Activated CD8-positive, alpha-beta memory T cell treated with anti-CD3 and anti-CD28 coated beads for 36 hours (primary cell): ENCODE results near the gene RXFP4. TPM values are rescaled to one million over a fixed set of nuclear protein-coding genes. Genes with fewer than 3 reads are reported as not detected.

Experiments used
- CTCF ChIA-PET: fragments of 350-600 bp; sonication (Branson Sonifier 250); formaldehyde crosslinking; loops from one replicate; lab custom pipeline; 2021; ENCODE audit warnings: antibody characterized with exemption; lab: Charles Lee
- POLR2A ChIA-PET: fragments of 350-600 bp; sonication (Branson Sonifier 250); formaldehyde crosslinking; loops from one replicate; lab custom pipeline; 2021; ENCODE audit warnings: antibody characterized with exemption; lab: Charles Lee
- total RNA-seq, 2 experiments: library from RNA; stranded (reverse); gene quantifications; one replicate each; pipeline ENCODE4 v1.2.3, GENCODE V29; 2021

Gene RXFP4
- total RNA-seq, 2 experiments from 2014 or later = not detected

DNA sequence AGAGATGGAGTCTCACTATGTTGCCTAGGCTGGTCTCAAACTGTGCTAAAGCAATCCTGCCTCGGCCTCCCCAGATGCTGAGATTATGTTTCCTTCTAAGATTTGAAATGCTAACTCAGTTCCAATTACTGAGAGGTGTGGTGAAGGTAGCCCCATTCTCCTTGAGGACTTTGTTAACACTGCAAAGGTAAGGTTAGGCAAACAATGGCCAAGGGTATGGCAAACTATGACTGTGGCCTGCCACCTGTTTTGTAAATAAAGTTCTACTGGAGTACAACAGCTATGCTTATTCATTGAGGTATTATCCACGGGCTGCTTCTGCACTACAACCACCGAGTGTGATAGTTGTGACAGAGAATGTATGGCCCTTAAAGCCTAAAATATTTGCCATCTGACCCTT lies 20.7 kb upstream of the RXFP4 start:
- ChIA-PET POLR2A (interaction anchor here (1.1 kb wide), 1 partner anchor 25 kb away, joined by 3 read pairs; no protein-coding TSS in a partner anchor), CTCF (interaction anchor here (1.3 kb wide), 1 partner anchor 69 kb away, joined by 3 read pairs; no protein-coding TSS in a partner anchor)

DNA sequence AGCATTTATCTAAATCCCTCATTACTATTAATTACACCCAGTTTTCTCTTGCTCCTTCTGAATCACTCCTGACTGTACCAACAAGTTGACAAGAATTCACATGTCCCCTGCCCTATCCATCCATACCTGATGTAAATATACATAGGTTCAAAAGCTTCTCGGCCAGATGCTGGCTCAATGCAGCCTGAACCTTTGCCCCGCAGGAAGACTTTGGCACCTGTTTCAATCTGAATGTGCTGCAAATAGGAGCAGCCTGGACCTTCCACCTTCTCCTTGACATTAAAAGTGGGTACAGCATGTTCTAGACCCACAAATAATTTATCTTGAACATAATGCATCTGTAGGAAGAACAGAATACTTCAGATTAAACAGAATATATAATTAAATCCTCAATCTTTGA lies 15.9 kb upstream of the RXFP4 start:
- CTCF ChIA-PET = interaction anchor here (0.7 kb wide), 1 partner anchor 310 kb away, joined by 3 read pairs; no protein-coding TSS in a partner anchor
- POLR2A ChIA-PET = no interaction called here

DNA sequence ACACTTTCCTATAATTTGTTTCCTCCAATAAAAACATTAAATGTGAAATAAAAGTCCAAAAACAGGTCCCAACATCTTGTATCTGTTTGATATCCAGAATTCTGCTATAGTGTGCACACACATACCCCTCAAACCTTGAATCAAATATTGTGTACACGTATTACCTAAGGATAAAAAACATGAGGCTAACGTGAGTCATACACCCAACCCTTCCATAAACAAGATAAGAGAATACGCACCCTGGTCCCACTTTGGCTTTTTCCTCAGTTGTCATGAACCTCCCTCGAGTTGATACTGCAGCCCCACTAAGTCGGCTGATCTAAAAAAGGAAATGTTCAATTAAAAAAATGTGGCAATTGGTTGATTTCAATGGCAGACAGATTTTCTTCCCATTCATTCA lies 12.4 kb upstream of the RXFP4 start:
- POLR2A ChIA-PET = no interaction called here

GRCh38 chr1:155930725-155931124 lies 10.7 kb upstream of the RXFP4 start:
- ChIA-PET CTCF (interaction anchor here (0.7 to 2.9 kb wide), 2 partner anchors 50 to 58 kb away, joined by 3 to 13 read pairs; no protein-coding TSS in a partner anchor), POLR2A (interaction anchor here (1.5 kb wide), 1 partner anchor 71 kb away, joined by 5 read pairs; the partner anchor contains the start of gene SYT11)

More for the DNA sequence above, 12.4 kb upstream of the RXFP4 start:
- CTCF ChIA-PET = no interaction called here

DNA sequence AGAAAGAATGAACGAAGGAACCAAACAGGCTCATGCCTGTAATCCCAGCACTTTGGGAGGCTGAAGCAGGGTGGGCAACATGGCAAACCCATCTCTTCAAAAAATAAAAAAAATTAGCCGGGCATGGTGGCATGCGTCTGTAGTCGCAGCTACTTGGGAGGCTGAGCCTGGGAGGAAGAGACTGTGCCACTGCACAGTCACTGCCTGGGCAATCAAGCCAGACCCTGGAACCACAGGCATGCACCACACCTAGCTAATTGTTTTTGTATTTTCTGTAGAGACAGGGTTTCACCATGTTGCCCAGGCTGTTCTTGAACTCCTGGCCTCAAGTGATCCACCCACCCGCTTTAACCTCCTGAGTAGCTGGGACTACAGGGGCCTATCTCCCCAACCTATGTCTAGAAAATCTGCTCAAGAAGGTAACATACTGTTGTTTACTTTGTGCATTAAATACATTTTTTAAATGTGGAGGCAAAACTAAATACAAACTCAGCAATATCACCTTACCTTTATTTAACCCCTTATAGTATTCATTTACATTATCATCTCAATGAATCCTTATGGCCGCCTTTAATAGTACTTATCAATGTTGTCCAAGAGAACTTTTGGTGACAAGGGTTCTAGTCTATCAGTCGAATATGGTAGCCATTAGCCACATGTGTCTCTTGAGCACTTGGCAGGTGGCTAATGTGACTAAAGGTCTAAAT lies 10.0 kb upstream of the RXFP4 start:
- ChIA-PET POLR2A (interaction anchor here (0.5 to 1.5 kb wide), 4 partner anchors 11 to 72 kb away, joined by 3 to 5 read pairs (median 4); partner anchors contain the start of genes ARHGEF2 and SYT11), CTCF (interaction anchor here (0.7 to 2.9 kb wide), 3 partner anchors 51 to 122 kb away, joined by 3 to 13 read pairs (median 3); partner anchors contain the start of gene UBQLN4)

DNA sequence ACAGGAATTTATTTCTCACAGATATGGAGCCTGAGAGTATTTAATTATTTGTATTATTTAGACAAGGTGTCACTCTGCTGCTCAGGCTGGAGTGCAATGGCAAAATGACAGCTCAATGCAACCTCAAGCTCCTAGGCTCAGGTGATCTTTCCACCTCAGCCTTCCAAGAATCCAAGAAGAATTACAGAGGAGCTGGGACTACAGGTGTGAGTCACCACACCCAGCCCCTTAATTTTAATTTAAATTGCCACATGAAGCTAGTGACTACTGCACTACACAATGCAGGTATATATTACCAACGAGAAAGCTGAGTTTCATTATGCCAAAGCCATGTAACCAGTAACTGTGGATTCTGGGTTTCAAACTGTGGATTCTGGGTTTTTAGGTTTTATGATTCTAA lies 9.4 kb upstream of the RXFP4 start:
- ChIA-PET POLR2A (interaction anchor here (0.5 to 1.3 kb wide), 5 partner anchors 11 to 77 kb away, joined by 3 to 6 read pairs (median 4); partner anchors contain the start of gene ARHGEF2), CTCF (interaction anchor here (1.0 to 2.9 kb wide), 5 partner anchors 22 to 121 kb away, joined by 3 to 13 read pairs (median 4); partner anchors contain the start of genes SSR2 and UBQLN4)

GRCh38 chr1:155932487-155932886 lies 9.0 kb upstream of the RXFP4 start:
- ChIA-PET POLR2A (interaction anchor here (0.5 to 1.3 kb wide), 5 partner anchors 10 to 76 kb away, joined by 3 to 6 read pairs (median 4); no protein-coding TSS in a partner anchor), CTCF (interaction anchor here (1.0 to 2.9 kb wide), 5 partner anchors 22 to 121 kb away, joined by 3 to 13 read pairs (median 4); partner anchors contain the start of genes SSR2 and UBQLN4)

GRCh38 chr1:155933591-155934096 lies 7.8 kb upstream of the RXFP4 start:
- POLR2A ChIA-PET = interaction anchor here (0.6 to 2.3 kb wide), 6 partner anchors 12 to 73 kb away, joined by 3 to 13 read pairs (median 4); partner anchors contain the start of gene ARHGEF2
- CTCF ChIA-PET = interaction anchor here (1.3 to 3.1 kb wide), 8 partner anchors 10 to 132 kb away, joined by 4 to 21 read pairs (median 6); partner anchors contain the start of gene ARHGEF2

DNA sequence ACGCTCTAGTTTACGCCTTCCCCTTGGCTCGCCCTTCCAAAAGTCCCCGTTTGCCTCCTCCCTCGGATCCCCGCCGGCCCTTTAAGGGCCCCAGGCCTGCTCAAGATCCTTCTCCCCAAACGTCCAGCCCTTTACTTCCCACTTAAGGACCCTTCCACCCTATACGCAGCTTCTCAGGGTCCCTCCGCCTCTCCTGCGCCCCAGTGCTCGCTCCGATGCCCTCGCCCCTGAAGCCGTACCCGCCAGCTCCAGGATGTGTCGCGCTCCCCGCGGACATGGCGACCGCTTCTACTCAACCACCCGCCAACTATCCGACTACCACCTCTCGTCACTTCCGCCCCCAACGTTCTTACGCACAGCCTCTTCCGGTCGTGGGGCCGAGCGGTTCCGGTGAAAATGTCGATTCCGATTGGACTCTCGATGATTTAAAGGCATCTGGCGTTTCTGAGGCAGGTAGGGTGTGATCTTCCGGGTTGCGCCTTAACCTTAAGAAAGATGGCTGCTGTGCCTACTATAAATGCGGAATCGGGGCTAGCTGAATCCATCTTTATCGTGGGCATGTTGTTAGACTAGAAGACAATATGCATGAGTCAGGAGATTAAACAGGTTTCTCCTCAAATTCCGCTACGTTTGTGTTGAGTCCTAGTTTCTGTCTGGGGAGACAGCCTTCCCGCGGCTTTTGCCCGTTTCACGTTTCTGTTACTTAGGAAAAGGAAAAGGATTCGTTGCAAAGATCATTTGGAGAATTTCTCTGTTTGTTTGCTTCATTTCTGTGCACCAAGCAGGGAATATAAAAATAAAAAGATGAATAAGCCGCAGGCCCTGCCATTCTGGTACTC lies 7.1 kb upstream of the RXFP4 start, which contains the start of gene KHDC4:
TSS of gene KHDC4 (minus strand) at position 317 of the 839 bp plus-strand sequence. CDS start at position 277, 40 bp downstream.
- ChIA-PET CTCF (interaction anchor here (0.8 to 3.1 kb wide), 7 partner anchors 9 to 562 kb away, joined by 3 to 21 read pairs (median 6); partner anchors contain the start of gene ARHGEF2), POLR2A (interaction anchor here (0.6 to 2.3 kb wide), 8 partner anchors 12 to 843 kb away, joined by 3 to 13 read pairs (median 5); partner anchors contain the start of gene ARHGEF2)

DNA sequence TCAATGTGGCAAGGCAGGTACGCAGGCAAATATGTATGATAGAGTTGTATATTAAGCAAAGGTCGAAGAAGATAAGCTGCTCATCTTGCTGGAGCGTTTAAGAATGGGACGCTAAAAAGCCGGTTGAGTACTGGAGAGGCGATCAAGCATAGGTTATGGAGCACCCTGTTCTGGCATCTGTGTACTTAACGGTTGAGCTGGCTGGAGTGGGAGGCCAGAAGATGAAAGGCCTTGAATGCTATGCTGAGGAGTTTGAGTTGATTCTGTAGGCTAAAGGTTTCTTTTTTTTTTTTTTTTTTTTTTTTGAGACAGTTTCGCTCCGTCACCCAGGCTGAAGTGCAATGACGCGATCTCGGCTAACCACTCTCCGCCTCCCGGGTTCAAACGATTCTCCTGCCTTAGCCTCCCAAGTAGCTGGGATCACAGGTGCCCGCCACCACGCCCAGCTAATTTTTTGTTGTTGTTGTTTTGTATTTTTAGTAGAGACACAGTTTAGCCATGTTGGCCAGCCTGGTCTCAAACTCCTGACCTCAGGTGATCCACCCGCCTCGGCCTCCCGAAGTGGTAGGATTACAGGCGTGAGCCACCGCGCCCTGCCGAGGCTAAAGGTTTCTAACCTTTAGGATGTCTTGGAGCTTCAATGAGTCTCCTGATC lies 6.4 kb upstream of the RXFP4 start:
- CTCF ChIA-PET = interaction anchor here (0.8 to 3.1 kb wide), 6 partner anchors 9 to 562 kb away, joined by 3 to 21 read pairs (median 9); partner anchors contain the start of gene ARHGEF2
- POLR2A ChIA-PET = interaction anchor here (0.7 to 2.3 kb wide), 7 partner anchors 11 to 844 kb away, joined by 5 to 15 read pairs (median 12); partner anchors contain the start of gene ARHGEF2

GRCh38 chr1:155938220-155938627 lies 3.2 kb upstream of the RXFP4 start:
- POLR2A ChIA-PET = interaction anchor here (1.1 kb wide), 1 partner anchor 39 kb away, joined by 4 read pairs; no protein-coding TSS in a partner anchor
- CTCF ChIA-PET = interaction anchor here (0.8 to 4.1 kb wide), 16 partner anchors 8 to 128 kb away, joined by 3 to 48 read pairs (median 5); partner anchors contain the start of gene ARHGEF2

DNA sequence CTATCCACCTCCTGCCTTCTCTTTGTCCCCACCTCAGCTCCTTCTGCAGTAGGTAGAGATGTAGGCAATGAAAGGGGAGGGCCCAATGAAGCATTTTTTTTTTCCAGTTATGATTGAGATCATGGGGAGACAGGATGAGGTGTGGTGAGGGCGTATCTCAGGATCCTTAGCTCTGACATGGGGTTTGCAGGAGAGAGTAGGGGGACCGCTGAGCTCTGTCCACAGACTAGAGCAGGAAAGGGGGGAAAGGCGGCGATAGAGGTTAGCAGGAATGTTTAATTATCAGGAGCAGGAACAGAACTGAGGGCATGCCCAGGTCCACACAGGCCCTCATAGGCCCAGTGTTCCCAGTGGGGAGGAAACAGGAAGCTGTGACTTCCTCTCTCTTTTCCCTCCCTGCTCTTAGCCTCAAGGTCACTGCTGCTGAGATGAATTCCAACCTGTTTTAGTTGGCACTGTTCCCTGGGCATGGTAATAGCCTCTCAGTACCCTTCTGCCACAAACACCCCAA lies 901 bp upstream of the RXFP4 start:
- POLR2A ChIA-PET = interaction anchor here (0.7 to 1.8 kb wide), 2 partner anchors 38 to 46 kb away, joined by 3 to 22 read pairs; partner anchors contain the start of gene ARHGEF2

GRCh38 chr1:155941845-155942531 lies 550 bp downstream of the RXFP4 start:
- CTCF ChIA-PET = interaction anchor here (1.5 to 1.6 kb wide), 2 partner anchors 36 to 41 kb away, joined by 3 to 4 read pairs; partner anchors contain the start of gene ARHGEF2

More for the DNA sequence above, 901 bp upstream of the RXFP4 start:
- CTCF ChIA-PET = interaction anchor here (0.7 to 4.1 kb wide), 5 partner anchors 35 to 126 kb away, joined by 3 to 24 read pairs (median 4); partner anchors contain the start of gene ARHGEF2

DNA sequence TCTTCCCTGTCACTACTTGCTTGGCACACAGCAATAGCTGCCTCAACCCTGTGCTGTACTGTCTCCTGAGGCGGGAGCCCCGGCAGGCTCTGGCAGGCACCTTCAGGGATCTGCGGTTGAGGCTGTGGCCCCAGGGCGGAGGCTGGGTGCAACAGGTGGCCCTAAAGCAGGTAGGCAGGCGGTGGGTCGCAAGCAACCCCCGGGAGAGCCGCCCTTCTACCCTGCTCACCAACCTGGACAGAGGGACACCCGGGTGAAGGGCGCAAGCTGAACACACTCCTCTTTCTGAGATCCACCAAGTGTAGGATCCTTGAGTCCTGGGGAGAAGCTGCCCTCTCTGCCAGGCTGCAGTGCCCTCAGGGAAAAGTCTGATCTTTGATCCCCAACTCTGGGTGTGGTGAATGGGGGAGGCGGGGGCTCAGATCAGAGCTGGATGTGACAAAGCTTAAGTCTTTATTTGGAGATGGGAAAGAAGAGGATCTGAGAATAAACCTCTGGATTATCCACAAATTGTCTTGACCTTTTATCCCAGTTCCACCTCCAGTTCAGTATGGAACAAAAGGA lies 1.2 kb downstream of the RXFP4 start:
- ChIA-PET POLR2A (interaction anchor here (0.7 to 1.6 kb wide), 2 partner anchors 10 to 35 kb away, joined by 4 to 8 read pairs; partner anchors contain the start of gene ARHGEF2), CTCF (interaction anchor here (1.5 to 1.7 kb wide), 3 partner anchors 13 to 41 kb away, joined by 3 to 5 read pairs (median 4); partner anchors contain the start of gene ARHGEF2)

More at GRCh38 chr1:155941845-155942531, 550 bp downstream of the RXFP4 start:
- POLR2A ChIA-PET = interaction anchor here (0.5 to 0.6 kb wide), 2 partner anchors 100 to 121 kb away, joined by 4 to 16 read pairs; no protein-coding TSS in a partner anchor

DNA sequence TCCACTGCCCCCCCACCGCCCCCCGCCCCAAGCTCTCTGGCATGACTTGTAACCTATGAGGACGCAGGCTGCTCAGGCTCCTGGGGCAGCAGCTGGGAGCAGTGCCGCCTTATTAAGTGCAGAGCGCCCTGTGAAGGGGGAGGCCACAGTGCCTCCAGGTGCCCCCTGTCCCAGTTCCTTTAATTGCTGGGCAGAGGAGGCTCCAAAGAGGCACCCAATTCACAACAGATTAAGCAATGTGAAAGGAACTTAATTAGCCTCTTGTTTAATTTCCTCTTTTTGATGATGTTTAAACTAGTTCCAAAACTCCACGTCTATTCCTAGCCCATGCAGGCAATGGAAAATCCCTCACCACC lies 3.0 kb downstream of the RXFP4 start:
- CTCF ChIA-PET = interaction anchor here (1.2 to 2.2 kb wide), 4 partner anchors 10 to 45 kb away, joined by 3 to 12 read pairs (median 6); partner anchors contain the start of gene KHDC4
- POLR2A ChIA-PET = interaction anchor here (2.7 kb wide), 1 partner anchor 33 kb away, joined by 19 read pairs; the partner anchor contains the start of gene ARHGEF2
